GM21723 (cell line): ENCODE results near the gene TTC3.

ENCODE experiments used
- ATAC-seq: cut with Tn5 transposase; IDR thresholded peaks from one replicate; pipeline ENCODE4 v1.9.1; 2021; ENCODE audit warnings: mild to moderate bottlenecking, moderate library complexity; ENCODE audit not compliant: unreplicated experiment

The TTC3 gene

DNA sequence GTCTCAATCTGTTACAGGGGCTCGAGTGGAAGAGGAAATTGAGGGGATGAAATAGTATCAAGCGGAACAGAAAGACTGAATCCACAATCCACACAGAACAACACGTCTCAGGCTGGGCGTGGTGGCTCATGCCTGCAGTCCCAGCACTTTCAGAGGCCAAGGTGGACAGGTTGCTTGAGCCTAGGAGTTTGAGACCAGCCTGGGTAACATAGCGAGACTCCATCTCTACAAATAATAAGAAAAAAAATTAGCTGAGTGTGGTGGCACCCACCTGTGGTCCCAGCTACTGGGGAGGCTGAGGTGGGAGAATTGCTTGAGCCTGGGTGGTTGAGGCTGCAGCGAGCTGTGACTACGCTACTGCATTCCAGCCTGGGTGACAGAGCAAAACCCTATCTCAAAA is 168.4 kb downstream of the TTC3 start:
- ATAC-seq: no peak

DNA sequence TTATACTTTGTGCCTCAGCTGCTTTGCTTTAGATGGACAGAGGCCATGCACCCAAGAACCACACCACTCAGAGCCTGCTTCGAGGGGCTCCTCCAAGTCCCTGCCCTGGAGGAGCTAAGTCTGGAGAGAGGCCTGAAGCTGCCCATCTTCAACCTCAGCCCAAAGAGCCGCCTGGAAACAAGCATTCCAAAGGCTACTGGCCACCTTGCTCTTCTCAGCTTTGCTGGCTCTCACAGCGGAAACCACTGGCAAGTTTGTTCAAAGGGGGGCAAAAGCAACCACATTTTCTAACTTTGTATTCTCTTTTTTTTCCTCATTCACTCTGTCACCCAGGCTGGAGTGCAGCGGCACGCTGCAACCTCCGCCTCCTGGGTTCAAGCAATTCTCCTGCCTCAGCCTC is 170.9 kb downstream of the TTC3 start:
- ATAC-seq: no peak

DNA sequence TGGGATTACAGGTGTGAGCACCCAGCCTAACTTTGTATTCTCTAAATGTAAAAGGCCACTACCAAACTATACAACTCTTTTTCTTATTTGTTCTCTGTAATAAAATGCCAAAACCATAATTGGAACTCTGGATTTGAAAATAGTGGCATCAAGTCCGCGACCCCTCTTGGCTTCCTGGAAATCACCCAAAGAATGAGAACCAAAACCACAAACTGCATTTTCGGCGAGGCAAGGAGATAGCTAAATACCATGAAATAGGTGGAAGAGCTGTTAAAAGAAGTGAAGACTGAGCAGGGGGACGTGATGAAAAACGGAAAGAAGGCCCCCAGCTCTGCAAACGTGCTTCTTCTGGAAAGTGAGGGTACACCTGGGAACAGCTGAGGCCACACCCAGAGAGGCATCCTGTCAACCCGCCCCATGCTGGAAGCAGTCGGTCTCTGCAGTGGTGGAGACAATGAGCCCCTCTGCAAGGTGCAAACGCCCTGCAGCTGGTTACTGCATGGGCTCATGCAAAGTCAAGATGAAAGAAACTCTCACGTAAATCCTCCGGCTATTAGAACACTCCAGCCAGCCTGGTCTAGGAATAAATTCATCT is 171.5 kb downstream of the TTC3 start:
- ATAC-seq: no peak

- ATAC-seq: no peak
Observed at GRCh38 chr21:37245151-37245550, 172.1 kb downstream of the TTC3 start.

DNA sequence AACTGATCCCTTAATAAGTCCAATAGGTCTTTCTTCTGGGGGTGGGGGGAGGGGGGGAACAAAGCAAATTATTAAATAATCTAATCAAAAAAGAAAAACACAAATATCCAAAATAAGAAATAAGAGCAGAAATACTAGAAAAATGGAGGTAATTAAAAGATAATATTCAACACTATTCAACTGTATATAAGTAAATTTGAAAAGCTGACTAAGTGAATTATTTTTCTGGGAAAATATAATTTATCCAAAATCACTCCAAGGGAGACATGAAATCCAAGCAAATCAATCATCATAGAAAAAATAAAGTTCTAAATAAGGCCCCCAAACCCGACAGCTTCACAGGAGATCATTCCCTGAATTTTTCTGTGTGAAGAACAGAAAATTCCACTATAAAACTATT is 175.2 kb downstream of the TTC3 start:
- ATAC-seq: no peak

- ATAC-seq: no peak
Observed at GRCh38 chr21:37249112-37249904, 176.3 kb downstream of the TTC3 start.

- ATAC-seq: no peak
Observed at GRCh38 chr21:37251294-37251634, 178.2 kb downstream of the TTC3 start.
